Kidney (tissue), 14 donors: ENCODE measurements around the gene PTGIS. TPM values are rescaled to one million over a fixed set of nuclear protein-coding genes. Genes with fewer than 3 reads are reported as not detected.

Experiments
- DNase-seq, 5 donors: peaks; one replicate each; pipeline ENCODE4 v3.0.0-alpha.2; 2013 to 2020
- FAIRE-seq: peaks from 2 replicates; lab custom pipeline; 2012; peaks lifted over from hg19 to GRCh38; lab: Jason Lieb, UNC
- H3K27ac ChIP-seq, 2 donors: one replicate each; pipeline ENCODE4 v1.7.0; 2013; ENCODE audit warnings: low read depth in 2 of 2, low read length in 2 of 2, inconsistent platforms in 1 of 2
- H3K27me3 ChIP-seq: one replicate; pipeline ENCODE4 v1.7.1; 2013; ENCODE audit warnings: low read length, inconsistent platforms; ENCODE audit not compliant: control insufficient read depth, insufficient read depth
- H3K36me3 ChIP-seq, 3 donors: one replicate each; pipeline versions ENCODE4 v1.7.0 to v1.7.1; 2013; ENCODE audit warnings: low read length in 3 of 3, control low read depth in 1 of 3, inconsistent platforms in 1 of 3; ENCODE audit not compliant: insufficient read depth in 3 of 3, control insufficient read depth in 2 of 3
- H3K4me1 ChIP-seq, 3 donors: one replicate each; pipeline versions ENCODE4 v1.7.0 to v1.7.1; 2013; ENCODE audit warnings: low read length in 3 of 3, inconsistent platforms in 1 of 3, low read depth in 1 of 3; ENCODE audit not compliant: control insufficient read depth in 2 of 3, insufficient read depth in 2 of 3
- H3K4me3 ChIP-seq, 3 donors: one replicate each; pipeline versions ENCODE4 v1.7.0 to v1.8.1; 2013; ENCODE audit warnings: low read length in 3 of 3, control low read depth in 1 of 3, inconsistent platforms in 1 of 3
- H3K9ac ChIP-seq, 3 donors: one replicate each; pipeline versions ENCODE4 v1.7.0 to v1.7.1; 2013; ENCODE audit warnings: low read length in 3 of 3, control low read depth in 1 of 3, inconsistent platforms in 1 of 3
- H3K9me3 ChIP-seq, 3 donors: one replicate each; pipeline versions ENCODE4 v1.7.0 to v1.7.1; 2013; ENCODE audit warnings: low read length in 3 of 3, control low read depth in 1 of 3, inconsistent platforms in 1 of 3; ENCODE audit not compliant: control insufficient read depth in 2 of 3, insufficient read depth in 1 of 3
- intact Hi-C: fragments of 100-400 bp; cut with DNase I; formaldehyde crosslinking; loops from one replicate; pipeline ENCODE4 v1.11.1; 2022
- polyA plus RNA-seq: library from polyadenylated mRNA; stranded (reverse); fragments of 350-450 nt; fragmentation: Illumina TruSeq; extraction: RNeasy Lipid Tissue Mini Kit (QIAGEN cat#74804); gene quantifications from one replicate; pipeline ENCODE4 v1.2.3, GENCODE V29; 2014; ENCODE audit warnings: low read depth, low replicate concordance; ENCODE audit not compliant: insufficient read depth
- total RNA-seq: library from RNA; stranded (reverse); fragmentation: NEBNext Ultra II Directional; extraction: Animal tissue kit (Norgen Biotek cat#: 25700); gene quantifications from one replicate; pipeline ENCODE4 v1.2.1, GENCODE V29; 2021
- TF ChIP-seq, protein P1 (sequence below): IDR thresholded peaks from 3 replicates; pipeline ENCODE4 v1.5.1; 2012; ENCODE audit warnings: mild to moderate bottlenecking, moderate library complexity, borderline replicate concordance; ENCODE audit not compliant: insufficient read depth; ENCODE audit errors: extremely low read depth
- donor health status: control.
- donor health status: control.
- donor health status: control.
- donor health status: control.
- donor health status: control.
- donor health status: DM: yes; HTN: yes; CAD: no.
- donor health status: Normal renal cell carcinoma (clear cell type).

Gene PTGIS
- total and polyA plus RNA-seq, 2 donors from 2014 or later = 3.1 to 24.1 TPM

DNA sequence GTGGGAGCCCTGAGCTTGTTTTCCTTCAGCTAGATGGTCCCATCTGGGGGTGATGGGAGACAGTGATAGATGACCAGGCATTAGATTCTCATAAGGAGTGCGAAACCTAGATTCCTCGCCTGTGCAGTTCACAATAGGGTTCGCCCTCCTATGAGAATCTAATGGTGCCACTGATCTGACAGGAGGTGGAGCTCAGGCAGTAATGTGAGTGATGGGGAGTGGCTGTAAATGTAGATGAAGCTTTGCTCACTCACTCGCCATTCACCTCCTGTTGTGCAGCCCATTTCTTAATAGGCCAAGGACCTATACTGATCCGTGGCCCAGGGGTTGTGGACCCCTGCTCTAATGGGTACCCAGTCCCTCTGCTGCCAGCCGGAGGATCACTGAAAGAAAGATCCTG is 64.8 kb downstream of the PTGIS start:
- no peak overlapping the region for H3K9ac ChIP-seq
- intact Hi-C loops = loop anchor here (10.0 kb wide), 1 partner anchor 168 kb away; no protein-coding TSS in a partner anchor
- FAIRE-seq (no peak), DNase-seq (no peak)
- no peaks in the 10 kb centered on the region for H3K9me3 ChIP-seq
- H3K36me3 ChIP-seq = no peaks in the 10 kb centered on the region
- H3K27ac ChIP-seq = no peak overlapping the region
- no peaks in the 10 kb centered on the region for H3K27me3 ChIP-seq
- H3K4me3 ChIP-seq = no peak overlapping the region
- no peaks in the 10 kb centered on the region for H3K4me1 ChIP-seq
- TF ChIP-seq, protein P1, sequence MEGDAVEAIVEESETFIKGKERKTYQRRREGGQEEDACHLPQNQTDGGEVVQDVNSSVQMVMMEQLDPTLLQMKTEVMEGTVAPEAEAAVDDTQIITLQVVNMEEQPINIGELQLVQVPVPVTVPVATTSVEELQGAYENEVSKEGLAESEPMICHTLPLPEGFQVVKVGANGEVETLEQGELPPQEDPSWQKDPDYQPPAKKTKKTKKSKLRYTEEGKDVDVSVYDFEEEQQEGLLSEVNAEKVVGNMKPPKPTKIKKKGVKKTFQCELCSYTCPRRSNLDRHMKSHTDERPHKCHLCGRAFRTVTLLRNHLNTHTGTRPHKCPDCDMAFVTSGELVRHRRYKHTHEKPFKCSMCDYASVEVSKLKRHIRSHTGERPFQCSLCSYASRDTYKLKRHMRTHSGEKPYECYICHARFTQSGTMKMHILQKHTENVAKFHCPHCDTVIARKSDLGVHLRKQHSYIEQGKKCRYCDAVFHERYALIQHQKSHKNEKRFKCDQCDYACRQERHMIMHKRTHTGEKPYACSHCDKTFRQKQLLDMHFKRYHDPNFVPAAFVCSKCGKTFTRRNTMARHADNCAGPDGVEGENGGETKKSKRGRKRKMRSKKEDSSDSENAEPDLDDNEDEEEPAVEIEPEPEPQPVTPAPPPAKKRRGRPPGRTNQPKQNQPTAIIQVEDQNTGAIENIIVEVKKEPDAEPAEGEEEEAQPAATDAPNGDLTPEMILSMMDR = no peak

DNA sequence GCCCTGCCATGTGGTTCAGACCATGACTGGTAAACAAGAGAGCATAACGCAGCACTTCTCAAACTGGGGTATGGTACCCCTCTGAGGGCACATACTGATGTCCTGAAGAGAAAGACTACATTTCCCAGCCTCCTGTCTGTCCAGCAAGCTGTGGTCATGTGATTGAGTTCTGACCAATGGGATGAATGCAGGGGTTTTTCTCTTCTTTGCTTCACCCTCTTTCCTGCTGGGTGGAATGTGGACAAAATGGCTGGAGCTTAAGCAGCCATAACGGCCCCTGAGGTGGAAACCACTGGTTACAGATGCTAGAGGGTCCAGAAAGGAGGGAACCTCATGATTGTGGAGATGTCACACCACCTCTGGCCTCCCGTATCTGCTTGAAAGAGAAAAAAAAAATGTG is 66.0 kb downstream of the PTGIS start:
- FAIRE-seq (no peak), DNase-seq (no peak)
- no peak overlapping the region for H3K27ac ChIP-seq
- H3K9ac ChIP-seq = no peak overlapping the region
- no peak overlapping the region for H3K4me3 ChIP-seq
- TF ChIP-seq, protein P1 = no peak
- no peaks in the 10 kb centered on the region for H3K36me3 ChIP-seq
- H3K4me1 ChIP-seq = no peaks in the 10 kb centered on the region
- no peaks in the 10 kb centered on the region for H3K9me3 ChIP-seq
- intact Hi-C loops = loop anchor here (10.0 kb wide), 1 partner anchor 167 kb away; no protein-coding TSS in a partner anchor
- H3K27me3 ChIP-seq = no peaks in the 10 kb centered on the region

DNA sequence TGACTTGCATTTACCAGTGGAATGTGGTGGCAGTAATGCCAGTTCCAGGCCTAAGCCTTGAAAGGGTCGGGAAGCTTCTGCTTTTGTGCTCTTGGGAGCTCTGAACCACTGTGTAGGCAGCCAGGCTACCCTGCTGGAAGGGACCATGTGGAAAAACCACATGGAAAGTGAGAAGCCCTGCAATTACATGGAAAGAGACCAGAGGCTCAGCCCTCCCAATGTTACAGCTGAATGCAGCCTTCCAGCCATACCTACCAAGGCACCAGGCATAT is 70.6 kb downstream of the PTGIS start:
- Histone ChIP-seq H3K27ac (no peak overlapping the region), H3K4me3 (no peak overlapping the region), H3K9ac (no peak overlapping the region), H3K9me3 (no peaks in the 10 kb centered on the region), H3K36me3 (no peaks in the 10 kb centered on the region), H3K27me3 (no peaks in the 10 kb centered on the region), H3K4me1 (no peaks in the 10 kb centered on the region)
- intact Hi-C loops = no loop called here
- FAIRE-seq = no peak
- DNase-seq = no peak
- TF ChIP-seq, protein P1 = no peak
